GM19023 (cell line): ENCODE data around the gene COL8A2.

Source experiments
- ATAC-seq: cut with Tn5 transposase; IDR thresholded peaks from one replicate; pipeline ENCODE4 v1.9.1; 2021; ENCODE audit warnings: mild to moderate bottlenecking, moderate library complexity; ENCODE audit not compliant: unreplicated experiment

COL8A2 gene

GRCh38 chr1:36092166-36092797 lies 32.7 kb downstream of the COL8A2 start:
- ATAC-seq: no peak

- no peak for ATAC-seq
Measured at GRCh38 chr1:36091698-36092097, 33.3 kb downstream of the COL8A2 start.

- ATAC-seq: no peak
Measured at GRCh38 chr1:36091141-36091540, 33.9 kb downstream of the COL8A2 start.

- no peak for ATAC-seq
Measured at GRCh38 chr1:36089393-36090121, 35.5 kb downstream of the COL8A2 start.

DNA sequence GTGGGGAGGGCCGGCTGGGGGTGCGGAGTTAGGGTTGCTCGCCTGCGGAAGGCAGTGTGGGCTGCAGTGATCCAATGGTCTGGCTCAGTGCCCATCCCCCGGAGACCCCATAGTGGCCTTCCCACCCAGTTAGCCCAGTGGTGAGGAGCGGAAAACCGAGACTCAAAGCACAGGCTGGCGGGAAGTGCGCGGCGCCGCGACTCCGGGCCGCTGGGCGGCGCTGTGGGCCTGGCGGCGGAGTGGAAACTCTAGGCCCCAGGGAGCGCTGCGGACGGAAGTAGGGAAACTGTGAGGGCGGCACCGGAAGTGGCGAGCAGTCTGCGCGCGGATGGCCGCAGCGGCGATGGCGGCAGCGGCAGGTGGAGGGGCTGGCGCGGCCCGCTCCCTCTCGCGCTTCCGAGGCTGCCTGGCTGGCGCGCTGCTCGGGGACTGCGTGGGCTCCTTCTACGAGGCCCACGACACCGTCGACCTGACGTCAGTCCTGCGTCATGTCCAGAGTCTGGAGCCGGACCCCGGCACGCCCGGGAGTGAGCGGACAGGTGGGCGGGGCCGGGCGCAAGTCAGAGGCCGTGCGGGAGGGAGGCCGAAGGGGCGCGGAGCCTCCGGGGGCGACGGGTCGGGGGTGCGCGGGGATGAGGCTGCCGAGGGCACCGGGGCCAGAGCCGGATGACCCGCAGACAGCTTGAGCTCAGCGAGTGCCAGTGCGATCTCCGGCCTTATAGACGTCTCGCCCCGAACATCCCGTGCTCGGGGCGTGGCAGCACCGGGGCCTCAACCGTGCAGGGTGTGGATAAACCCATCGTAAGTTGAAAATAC lies 36.2 kb downstream of the COL8A2 start, which contains the start of gene ADPRS:
ADPRS (plus strand) TSS at position 316 of the 816 bp plus-strand sequence; CDS start at position 329, 13 bp downstream.
- ATAC-seq: peak; percentile 76

- no peak for ATAC-seq
Measured at GRCh38 chr1:36088265-36088576, 36.8 kb downstream of the COL8A2 start.

GRCh38 chr1:36087233-36088123 lies 37.5 kb downstream of the COL8A2 start:
- no peak for ATAC-seq

DNA sequence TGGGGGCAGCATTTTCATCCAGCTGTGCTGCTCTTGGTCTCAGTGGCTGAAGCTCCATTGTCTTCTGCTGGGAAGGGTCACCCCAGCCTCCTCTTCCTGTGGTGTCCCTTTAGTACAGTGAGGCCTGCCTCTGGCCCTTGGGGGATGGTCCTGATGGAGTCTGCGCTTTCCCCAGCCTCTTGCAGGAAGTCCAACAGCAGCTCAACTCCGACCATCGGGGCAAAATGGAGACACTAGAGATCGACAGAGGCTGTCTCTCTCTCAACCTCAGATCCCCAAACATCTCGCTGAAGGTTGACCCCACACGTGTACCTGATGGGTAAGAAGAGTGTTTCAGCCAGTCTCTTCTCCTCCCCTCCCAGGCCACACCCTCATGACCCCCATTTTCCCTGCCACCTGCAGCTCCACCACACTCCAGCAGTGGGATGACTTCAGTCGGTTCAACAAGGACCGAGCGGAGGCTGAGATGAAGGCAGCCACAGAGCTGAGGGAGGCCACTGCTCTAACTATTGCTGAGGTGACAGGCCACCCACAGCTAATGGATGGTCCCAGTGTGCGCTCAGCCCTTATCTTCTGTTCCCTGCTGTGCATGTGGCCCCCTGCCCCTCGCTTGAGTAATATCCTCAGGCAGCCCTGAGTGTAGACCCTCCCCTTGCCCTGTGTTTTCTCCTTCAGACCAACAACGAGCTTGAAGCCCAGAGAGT lies 38.3 kb downstream of the COL8A2 start:
- ATAC-seq: no peak

- ATAC-seq: no peak
Measured at GRCh38 chr1:36085686-36086526, 39.1 kb downstream of the COL8A2 start.

DNA sequence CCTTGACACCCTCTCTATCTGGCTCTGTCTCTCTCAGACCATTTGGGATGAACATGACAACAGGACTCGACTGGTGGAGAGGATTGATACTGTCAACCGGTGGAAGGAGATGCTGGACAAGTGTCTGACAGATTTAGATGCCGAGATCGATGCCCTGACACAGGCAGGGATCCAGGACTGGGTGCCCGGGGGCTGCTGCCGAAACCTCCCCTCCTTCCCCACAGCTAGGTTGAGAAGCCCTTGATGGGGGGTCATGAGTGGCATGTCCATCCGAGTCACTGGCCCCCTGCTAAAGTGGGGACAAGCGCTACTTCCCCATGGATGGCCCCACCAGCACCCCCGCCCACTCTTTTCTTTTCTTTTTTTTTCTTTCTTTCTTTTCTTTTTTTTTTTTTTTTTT lies 39.9 kb downstream of the COL8A2 start:
- no peak for ATAC-seq

DNA sequence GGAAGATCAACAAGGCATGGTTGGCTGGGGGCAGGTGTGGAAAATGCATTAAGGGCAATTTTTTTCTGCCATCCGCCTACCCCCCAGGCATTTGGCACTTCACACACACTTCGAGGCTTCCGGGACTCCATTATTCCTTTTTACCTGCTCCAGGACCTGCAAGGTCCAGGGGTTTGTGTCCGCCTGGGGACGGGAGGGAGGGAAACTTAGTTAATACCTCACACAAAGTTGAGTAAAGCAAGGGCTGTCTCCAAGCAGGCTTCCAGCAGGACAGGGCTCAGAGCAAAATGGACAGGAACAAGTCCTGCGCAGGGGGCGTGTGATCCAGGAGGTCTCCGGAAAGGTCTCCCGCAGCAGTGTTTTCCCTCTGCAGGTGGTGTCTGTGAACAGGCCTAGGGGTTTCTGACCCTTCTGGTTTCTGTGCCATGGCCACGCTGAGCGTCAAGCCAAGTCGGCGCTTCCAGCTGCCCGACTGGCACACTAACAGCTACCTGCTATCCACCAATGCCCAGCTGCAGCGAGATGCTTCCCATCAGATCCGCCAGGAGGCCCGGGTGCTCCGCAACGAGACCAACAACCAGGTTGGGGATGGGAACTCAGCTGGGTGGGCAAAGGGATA lies 40.4 kb downstream of the COL8A2 start:
- ATAC-seq: no peak

GRCh38 chr1:36083635-36084496 lies 41.2 kb downstream of the COL8A2 start, which contains the start of gene TEKT2:
Gene TEKT2 (plus strand): TSS chr1:36084094. CDS start chr1:36084922, 828 bp downstream.
- ATAC-seq: no peak

DNA sequence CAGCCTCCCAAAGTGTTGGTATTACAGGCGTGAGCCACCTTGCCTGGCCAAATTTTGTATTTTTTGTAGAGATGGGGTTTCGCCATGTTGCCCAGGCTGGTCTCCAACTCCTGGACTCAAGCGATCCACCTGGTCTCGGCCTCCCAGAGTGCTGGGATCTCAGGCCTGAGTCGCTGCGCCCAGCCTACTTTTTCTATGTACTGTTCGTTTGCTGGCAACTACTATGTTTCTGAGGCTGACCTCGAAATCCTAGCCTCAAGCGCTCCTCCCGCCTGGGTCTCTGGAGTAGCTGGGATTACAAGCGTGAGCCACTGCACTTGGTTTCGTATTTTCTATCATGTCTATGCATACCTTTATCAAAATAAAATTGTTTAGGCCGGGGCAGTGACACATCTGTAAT lies 41.8 kb downstream of the COL8A2 start:
- ATAC-seq: no peak

- ATAC-seq: no peak
Measured at GRCh38 chr1:36081926-36082485, 43.0 kb downstream of the COL8A2 start.

GRCh38 chr1:36080801-36081200 lies 44.2 kb downstream of the COL8A2 start:
- ATAC-seq: no peak

GRCh38 chr1:36080236-36080635 lies 44.8 kb downstream of the COL8A2 start:
- no peak for ATAC-seq

- ATAC-seq: no peak
Measured at GRCh38 chr1:36076979-36077573, 47.9 kb downstream of the COL8A2 start.
